Raji (cell line): ENCODE measurements around the gene WNK1.

Experiments
- POLR2A ChIP-seq: IDR thresholded peaks from 2 replicates; pipeline ENCODE4 v1.6.1; 2011; ENCODE audit warnings: low read depth, low read length, control low read depth; ENCODE audit not compliant: insufficient read depth

Gene WNK1

DNA sequence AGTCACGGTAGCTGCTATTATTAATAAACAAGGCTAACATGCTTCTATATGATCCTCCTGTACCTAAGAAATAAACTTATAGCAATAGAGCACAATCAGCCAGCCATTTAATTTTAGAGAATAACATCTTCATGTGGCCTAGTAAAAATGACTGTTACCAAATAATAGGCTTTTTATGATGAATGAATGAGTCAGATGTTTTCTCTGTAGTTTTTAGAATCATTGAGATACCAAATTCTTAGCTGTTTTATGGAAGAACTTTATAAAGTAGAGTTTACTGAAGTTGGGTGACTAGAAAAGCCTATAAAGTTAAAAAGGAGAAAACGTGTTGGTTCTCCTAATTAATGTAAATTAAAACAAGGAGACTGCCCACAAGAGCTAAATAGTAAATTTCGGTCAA is 40.7 kb downstream of the WNK1 start:
- TF ChIP-seq POLR2A, result no peak

DNA sequence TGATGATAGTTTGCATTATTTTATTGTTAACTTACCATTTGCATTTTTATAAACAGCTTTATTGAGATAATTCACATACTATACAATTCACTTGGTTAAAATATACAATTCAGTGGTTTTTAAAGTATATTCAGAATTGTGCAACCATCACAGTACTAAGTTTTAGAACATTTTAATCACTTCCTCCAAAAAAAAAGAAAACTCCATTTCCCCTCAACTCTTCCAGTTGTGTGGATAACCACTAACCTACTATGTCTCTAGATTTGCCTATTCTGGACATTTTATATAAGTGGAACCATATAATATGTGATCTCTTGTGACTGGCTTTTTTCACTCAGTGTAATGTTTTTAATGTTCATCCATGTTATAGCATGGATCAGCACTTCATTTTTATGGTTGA is 41.3 kb downstream of the WNK1 start:
- TF ChIP-seq POLR2A, result no peak

DNA sequence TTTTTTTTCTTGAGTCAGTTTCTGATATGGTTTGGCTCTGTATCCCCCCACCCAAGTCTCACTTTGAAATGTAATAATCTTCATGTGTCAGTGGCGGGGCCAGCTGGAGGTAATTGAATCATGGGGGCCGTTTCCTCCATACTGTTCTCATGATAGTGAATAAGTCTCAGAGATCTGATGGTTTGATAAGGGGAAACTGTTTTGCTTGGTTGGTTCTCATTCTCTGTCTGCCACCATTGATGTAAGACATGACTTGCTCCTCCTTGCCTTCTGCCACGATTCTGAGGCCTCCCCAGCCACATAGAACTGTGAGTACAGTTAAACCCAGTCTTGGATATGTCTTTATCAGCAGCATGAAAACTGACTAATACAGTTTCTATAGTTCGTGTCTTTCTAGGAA is 42.9 kb downstream of the WNK1 start:
- no peak for TF ChIP-seq POLR2A

DNA sequence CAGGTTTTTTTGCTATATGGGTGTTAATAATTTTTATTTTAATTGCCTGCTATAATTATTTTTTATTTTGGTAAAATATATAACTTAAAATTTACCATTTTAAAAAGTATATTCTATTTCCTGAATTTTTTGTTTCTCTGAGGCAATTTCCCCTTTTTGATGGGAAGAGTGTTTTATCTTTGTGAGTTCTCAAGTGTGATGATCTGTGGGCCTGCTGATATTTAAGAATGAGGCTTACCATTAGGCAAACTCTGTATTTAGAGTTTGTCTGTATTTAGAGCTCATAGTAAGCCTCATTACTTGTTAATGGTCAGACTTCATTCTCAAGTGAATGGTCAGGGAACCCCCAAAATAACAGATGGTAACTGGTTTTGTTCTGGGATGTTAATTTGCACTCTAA is 48.0 kb downstream of the WNK1 start:
- no peak for TF ChIP-seq POLR2A

DNA sequence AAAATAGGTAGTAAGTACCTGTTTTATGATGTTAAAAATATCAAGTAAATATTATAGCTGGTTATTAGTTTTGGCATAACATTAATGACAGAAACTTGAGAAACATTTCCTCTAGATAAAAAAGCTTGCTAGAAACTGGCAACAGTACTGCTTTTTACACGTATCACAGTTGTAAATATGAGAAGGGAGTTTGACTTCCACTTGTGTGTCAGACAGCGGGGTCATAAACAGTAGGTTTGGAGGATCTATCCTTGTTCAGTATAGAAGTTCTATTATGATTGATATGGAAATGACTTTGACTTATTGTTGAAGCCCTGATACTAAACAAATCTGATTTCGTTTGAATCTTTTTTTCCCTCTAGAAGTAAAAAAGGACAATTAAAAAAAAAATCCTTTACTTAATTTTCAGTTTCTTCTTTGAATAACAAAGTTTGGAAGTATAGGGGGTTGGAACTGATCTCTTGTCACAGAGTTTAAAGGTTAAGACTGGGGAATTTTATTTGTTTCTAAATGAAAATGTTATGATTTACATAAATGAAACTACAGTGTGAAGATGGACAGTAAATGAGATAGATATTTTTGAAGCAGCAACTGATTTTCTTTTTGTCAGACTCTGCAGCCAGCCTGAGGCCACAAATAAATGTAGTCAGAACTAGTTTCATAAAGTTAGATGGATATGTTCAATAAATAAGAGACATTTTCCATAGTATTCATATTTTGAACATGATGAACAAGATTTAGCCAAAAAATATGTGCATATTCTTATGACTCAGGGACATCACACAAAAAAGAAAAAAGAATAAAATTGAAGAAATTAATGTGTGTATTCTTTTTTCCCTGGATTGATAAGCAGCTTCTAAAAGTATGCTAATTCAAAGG is 50.1 kb downstream of the WNK1 start:
- no peak for TF ChIP-seq POLR2A

DNA sequence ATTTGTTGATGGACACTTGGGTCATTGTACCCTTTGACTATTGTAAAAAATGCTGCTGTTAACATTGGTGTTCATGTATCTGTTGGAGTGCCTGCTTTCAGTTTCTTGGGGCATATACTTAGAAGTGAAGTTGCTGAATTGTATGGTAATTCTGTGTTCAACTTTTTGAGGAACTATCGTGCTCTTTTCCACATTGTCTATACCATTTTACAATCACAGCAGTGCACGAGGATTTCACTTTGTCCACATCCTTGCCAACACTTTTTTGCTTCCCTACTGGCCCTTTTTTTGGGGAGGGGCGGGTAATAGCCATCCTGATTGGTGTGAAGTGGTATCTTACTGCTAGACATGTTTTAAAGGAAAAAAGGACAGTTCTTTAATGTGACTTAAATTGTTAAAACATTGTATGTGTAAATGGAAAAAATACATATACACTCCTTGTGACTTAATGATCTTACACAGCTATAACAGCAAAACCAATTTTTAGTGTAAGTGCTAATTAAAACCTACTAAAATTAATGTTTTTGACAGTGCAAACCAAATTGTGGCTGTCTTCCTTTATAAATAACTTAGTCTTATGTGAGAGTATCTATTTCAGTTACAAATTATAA is 52.7 kb downstream of the WNK1 start:
- no peak for TF ChIP-seq POLR2A

DNA sequence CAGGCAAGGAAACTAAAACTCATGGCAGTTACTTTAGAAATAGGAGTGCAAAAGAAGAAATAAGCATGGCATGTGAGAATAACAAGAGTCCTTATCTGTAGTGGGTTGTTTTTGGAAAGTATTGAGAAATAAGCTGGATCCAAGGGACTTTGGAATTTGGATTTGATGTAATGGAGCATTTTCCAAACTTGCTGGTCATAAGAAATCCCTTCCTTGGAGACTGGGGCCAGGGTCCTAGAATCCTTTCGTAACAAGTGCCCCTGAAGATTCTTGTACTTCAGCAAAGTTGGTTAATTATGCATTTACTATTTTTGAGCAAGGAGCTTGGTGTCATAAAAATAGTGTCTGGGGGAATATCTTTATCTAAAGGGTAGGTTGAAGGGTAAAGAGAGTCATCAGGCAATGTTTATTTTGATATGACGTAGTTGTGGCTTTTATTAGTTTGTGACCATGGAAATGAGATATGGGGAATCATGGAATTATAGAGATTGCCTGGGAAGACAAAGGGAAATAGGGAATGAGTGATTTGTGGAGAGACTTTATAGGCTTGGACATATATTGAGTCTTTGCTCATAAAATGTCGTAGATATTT is 53.9 kb downstream of the WNK1 start:
- no peak for TF ChIP-seq POLR2A

DNA sequence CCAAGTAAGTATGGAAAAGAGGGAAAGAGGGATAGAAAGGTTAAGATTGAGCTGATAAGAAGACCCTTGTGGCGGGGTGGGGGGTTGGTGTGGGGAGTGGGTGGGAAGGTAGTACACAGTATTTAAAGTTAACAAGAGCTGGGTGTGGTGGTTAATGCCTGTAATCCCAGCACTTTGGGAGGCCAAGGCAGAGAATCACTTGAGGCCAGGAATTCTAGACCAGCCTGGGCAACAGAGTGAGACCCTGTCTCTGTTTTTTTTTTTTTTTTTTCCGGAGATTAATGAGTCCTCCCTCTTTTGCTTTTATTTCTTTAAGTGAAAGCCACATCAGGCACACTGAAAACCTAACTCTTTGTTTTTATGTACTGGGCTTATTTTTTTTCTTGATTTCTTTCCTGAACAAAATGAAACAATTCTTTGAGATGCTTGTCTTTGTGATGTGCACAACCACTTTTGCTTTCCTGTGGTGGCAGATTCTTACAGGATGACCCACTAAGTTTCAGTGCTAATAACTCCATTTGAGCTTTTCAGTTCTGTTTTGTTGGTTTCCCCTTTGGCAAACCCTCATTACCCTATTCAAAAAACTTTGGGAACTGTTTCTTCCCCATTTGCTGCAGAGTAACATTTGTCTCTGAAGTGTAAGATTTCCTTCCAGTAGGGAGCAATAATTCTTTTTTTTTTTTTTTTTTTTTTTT is 54.8 kb downstream of the WNK1 start:
- no peak for TF ChIP-seq POLR2A

DNA sequence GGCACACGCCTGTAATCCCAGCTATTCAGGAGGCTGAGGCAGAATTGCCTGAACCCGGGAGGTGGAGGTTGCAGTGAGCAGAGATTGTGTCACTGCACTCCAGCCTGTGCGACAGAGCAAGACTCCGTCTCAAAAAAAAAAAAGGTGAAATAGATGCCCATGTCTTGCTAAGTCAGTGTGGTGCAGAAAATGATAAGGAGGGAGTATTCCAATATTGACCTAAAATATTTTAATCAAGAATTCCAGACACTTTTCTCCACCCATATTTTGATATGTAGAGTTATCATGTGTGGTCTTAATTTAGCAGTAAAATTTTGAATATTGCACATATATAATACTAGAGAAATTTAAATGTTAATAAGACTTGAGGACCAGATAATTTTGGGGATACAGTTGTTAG is 57.7 kb downstream of the WNK1 start:
- no peak for TF ChIP-seq POLR2A

DNA sequence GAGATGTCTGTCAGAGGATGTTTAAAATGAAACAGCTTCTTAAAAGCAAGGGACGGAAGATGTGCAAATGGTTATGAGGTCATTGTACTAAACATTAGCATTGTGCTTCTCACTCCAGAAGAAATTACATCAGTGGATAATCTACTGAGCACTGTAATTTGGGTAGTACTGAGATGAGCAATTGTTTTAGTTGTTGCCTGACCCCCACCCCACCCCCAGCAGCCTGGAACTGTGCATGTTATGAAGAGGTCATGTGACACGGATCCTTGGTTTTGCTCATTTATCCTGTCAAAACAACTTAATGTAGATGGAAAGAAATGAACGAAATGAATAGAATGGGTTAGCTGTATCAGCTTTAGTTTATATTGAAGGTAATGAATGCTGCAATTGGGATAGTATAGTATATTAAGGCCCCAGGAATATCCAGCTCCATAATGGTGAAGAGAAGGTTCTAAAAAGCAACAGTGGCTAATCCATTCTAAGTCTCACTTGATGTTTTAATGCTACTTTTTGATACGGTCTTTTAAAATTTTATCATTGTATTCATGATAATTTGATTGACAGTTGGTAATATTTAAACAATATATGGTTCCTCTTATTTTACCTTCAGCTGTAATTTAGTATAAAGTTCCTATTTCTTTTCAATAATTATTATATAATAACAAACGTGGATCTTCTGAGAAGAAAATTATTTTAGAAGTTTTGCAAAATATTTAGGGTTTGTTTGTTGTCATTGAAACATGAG is 58.5 kb downstream of the WNK1 start:
- TF ChIP-seq POLR2A, result no peak

DNA sequence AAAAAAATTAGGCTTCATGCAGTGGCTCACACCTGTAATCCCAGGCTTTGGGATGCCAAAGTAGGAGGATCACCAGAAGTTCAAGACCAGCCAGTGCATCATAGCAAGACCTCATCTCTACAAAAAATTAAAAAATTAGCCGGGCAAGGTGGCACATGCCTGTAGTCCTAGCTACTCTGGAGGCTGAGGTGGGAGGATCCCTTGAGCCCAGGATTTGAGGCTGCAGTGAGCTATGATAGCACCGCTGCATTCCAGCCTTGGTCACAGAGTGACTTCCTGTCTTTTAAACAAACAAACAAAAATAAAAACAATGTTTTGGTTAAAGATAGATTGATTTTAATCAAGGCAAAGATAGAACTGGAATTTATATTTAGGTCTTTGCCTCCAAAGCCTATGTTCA is 60.6 kb downstream of the WNK1 start:
- no peak for TF ChIP-seq POLR2A

DNA sequence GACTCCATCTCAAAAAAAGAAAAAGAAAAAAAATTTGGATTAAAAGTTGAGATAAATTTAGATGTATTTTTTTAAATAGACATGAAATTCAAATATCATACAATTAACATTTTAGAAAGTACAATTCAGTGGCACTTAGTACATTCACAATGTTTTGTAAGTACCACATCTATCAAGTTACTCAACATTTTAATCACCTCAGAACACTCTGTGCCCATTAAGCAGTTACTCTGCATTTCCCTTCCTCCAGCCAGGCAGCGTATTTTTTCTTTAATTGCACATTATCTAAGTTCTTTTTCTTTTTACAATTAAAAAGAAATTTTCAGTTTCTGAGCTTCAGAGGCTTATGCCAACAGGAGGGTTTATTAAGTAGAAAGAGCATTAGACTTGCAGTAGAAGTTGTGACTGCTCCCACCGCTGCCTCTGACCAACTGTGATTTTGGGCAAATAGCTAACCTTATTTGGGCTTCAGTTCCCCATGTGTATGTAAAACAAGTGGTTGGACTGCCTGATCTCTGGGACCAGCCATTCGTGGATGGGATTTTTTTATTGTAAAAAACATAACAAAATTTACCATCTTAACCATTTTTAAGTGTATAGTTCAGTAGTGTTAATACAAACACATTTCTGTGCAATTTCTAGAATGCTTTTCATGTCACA is 65.7 kb downstream of the WNK1 start:
- no peak for TF ChIP-seq POLR2A

DNA sequence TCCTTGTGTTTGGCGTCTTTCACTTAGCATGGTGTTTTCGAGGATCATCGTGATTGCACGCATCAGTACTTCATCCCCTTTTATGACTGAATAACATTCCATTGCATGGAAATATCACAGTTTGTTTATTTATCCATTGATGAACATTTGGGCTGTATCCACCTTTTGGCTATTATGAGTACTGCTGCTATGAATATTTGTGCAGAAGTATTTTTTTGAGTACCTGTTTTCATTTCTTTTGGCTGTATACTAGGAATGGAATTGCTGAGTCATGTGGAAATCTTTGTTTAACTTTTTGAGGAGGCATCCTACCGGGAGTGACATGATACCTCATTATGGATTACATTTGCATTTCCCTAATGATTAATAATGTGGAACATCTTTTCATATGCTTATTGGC is 66.4 kb downstream of the WNK1 start:
- TF ChIP-seq POLR2A, result no peak

DNA sequence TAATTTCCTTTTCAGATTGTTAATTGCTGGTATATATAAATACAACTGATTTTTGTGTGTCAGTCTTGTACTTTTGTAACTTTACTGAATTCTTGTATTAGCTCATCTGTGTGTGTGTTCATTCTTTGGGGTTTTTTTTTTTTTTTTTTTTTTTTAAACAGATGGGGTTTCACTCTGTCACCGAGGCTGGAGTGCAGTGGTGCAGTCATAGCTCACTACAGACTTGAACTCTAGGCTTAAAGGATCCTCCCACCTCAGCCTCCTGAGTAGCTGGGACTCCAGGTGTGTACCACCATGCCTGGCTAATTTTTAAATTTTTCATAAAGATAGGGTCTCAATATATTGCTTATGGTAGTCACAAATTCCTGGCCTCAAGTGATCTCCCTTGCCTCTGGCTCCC is 68.0 kb downstream of the WNK1 start:
- no peak for TF ChIP-seq POLR2A

DNA sequence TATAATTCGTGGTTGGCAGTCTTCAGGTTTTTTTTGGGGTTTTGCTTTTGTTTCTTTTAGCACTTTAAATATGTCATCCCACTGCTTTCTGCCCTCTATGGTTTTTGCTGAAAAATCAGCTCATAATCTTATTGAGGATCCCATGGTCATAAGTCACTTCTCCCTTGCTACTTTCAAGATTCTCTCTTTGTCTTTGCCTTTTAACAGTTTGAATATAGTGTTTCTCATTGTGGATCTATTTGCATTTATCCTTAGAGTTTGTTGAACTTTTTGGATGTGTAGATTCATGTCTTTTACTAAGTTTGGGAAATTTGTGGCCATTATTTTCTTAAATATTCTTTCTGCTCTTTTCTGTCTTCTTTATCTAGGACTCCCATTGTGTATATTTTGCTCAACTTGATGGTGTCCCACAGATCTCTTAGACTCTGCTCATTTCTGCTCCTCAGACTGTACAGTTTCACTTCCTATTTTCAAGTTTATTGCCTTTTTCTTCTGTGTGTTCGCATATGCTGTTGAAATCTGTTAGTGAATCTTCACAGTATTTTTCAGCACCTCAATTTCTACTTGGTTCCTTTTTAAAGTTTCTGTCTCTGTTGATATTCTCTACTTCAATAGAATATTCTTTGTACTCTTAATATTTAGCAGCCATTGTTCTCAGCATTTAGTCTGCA is 70.8 kb downstream of the WNK1 start:
- TF ChIP-seq POLR2A, result no peak

DNA sequence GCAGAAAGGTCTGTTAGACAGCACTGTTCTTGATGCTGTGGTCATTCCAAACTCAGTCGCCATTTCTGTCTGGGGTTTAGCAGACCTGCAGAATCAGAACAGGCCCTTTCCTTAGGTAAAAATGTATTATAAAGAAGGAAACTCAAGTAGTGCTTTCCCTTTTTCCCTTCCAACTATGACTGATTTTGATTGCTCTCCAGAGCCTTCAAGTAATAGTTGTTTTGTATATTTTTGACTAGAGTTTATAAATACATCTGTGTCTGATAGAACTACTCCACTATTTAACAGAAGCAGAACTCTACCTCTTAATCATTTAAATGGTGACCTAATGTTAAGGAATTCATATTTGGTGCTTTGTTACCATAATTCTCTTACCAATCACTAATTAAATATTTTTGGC is 74.0 kb downstream of the WNK1 start:
- TF ChIP-seq POLR2A, result no peak
